ENCODE results near the gene RNU6-7. TPM values are rescaled to one million over a fixed set of nuclear protein-coding genes. Genes with fewer than 3 reads are reported as not detected.
A peak's percentile ranks its signal among the peaks of the same experiment; 100 is the strongest.

RNU6-7 gene
- total RNA-seq (2014; rRNA removed; shearing (Covaris generic)): not detected in 2 replicates

DNA sequence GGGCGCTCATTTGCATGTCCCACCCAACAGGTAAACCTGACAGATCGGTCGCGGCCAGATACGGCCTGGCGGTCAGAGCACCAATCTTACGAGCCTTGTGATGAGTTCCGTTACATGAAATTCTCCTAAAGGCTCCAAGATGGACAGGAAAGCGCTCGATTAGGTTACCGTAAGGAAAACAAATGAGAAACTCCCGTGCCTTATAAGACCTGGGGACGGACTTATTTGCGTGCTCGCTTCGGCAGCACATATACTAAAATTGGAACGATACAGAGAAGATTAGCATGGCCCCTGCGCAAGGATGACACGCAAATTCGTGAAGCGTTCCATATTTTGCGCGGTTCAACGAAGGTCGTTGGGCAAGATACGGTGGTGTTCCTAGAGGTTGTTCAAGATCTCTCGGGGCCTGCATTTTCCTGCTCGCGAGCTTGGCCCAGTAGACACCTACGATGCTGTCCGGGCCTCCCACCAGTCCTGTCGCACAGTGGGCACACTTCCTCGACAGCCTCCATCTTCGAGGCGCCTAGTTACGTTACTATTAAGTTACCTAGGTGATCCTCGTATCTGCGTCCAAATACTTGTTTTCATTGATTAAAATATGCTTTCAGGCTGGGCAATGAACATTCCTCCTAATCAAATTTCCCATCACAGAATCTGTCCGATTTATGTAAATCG, at the start of gene RNU6-7:
RNU6-7 (plus strand) TSS at position 230 of the 675 bp plus-strand sequence.

DNA sequence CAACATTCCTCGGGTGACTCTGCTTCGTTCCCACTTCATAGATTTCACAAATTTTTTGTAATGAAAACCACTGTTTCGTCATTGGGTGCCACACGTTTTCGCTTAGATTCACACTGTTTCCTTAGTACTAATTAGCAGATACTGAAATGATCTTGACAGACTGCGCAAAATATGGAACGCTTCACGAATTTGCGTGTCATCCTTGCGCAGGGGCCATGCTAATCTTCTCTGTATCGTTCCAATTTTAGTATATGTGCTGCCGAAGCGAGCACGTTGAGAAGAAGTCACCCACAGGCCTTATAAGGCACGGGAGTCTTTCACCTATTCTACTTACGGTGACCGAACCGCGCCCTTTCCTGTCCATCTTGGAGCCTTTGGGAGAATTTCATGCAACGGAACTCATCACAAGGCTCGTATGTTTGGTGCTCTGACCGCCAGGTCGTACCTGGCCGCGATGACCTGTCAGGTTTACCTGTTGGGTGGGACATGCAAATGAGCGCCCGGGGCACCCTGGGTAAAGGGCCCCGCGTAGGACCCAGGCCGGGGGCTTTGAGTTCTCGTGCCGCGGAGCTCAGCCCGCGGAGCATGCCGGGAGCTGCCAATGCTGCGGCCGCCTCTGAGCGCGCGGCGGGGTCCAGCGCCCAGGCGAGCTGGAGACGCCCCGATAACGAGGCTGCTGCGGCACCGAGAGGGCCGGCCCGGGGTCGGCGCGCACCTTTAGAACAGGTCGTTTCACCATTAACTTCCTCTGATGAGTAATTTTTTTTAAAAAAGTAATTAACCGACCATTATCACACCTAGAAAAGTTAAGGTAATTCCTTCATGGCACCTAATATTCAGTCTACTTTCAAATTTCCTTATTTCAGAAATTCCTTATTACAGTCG, 1.4 kb downstream of the RNU6-7 start, which contains the start of gene RNU6-8:
RNU6-8 (minus strand) TSS at position 272 of the 885 bp plus-strand sequence.

Small RNA genes lying within 50 kb of the gene (small RNA-seq; reads per million reads assigned to genes)
- 6.2 reads per million, percentile 86 among the genes with 10 or more reads in this experiment for gene RNU6-7
- gene RNU6-8: not detected

Other genes with a start within 250 kb of the RNU6-7 start
- gene ARHGAP5, start 124.7 kb upstream of the RNU6-7 start, total RNA-seq (2014; rRNA removed; shearing (Covaris generic)): 37.3 and 39.8 TPM in 2 replicates
- not detected in 2 replicates for gene RNU6-8, start 1.2 kb downstream of the RNU6-7 start, total RNA-seq (2014; rRNA removed; shearing (Covaris generic))
- 0.83 and 3.3 TPM in 2 replicates for gene AKAP6, start 127.3 kb downstream of the RNU6-7 start, total RNA-seq (2014; rRNA removed; shearing (Covaris generic))